Uterus (tissue), 2 donors: ENCODE data around the gene HTRA1.

Experiments used
- CTCF ChIP-seq, 4 experiments: fragments of 200-600 bp in 2 of 4; fragments of 450-650 bp in 2 of 4; sonication (generic) in 2 of 4; IDR thresholded peaks; one replicate each; pipeline ENCODE4 v1.5.1; 2016 to 2019; ENCODE audit warnings: antibody characterized with exemption in 4 of 4, mild to moderate bottlenecking in 2 of 4, moderate library complexity in 1 of 4
- POLR2A ChIP-seq, 2 donors: fragments of 450-650 bp; IDR thresholded peaks; one replicate each; pipeline ENCODE4 v1.6.1; 2016; ENCODE audit warnings: antibody characterized with exemption in 2 of 2, mild to moderate bottlenecking in 1 of 2, moderate library complexity in 1 of 2

- no peak for TF ChIP-seq POLR2A (IDR thresholded peaks at IDR 0.05)
- no peak for TF ChIP-seq CTCF (IDR thresholded peaks at IDR 0.05)
Observed at GRCh38 chr10:122500726-122501125, 39.4 kb downstream of the HTRA1 start.
